Choroid plexus epithelial cell (primary cell): ENCODE results near the gene CARD9.

Experiments used
- DNase-seq: peaks from one replicate; pipeline ENCODE4 v3.0.0-alpha.2; 2010; ENCODE audit warnings: low read depth
- H3K4me3 ChIP-seq: 2 replicates; pipeline ENCODE4 v1.5.1; 2011; ENCODE audit warnings: low read depth, mild to moderate bottlenecking, control low read depth, low read length, moderate library complexity
- TF ChIP-seq, protein P1 (sequence below): conservative IDR thresholded peaks from 2 replicates; pipeline ENCODE4 v1.5.1; 2011; ENCODE audit warnings: low read depth, mild to moderate bottlenecking, control low read depth, inconsistent platforms, low read length, moderate library complexity

CARD9 gene

GRCh38 chr9:136358016-136358415, 15.5 kb downstream of the CARD9 start:
- H3K4me3 ChIP-seq: no peak overlapping the region
- TF ChIP-seq, protein P1, sequence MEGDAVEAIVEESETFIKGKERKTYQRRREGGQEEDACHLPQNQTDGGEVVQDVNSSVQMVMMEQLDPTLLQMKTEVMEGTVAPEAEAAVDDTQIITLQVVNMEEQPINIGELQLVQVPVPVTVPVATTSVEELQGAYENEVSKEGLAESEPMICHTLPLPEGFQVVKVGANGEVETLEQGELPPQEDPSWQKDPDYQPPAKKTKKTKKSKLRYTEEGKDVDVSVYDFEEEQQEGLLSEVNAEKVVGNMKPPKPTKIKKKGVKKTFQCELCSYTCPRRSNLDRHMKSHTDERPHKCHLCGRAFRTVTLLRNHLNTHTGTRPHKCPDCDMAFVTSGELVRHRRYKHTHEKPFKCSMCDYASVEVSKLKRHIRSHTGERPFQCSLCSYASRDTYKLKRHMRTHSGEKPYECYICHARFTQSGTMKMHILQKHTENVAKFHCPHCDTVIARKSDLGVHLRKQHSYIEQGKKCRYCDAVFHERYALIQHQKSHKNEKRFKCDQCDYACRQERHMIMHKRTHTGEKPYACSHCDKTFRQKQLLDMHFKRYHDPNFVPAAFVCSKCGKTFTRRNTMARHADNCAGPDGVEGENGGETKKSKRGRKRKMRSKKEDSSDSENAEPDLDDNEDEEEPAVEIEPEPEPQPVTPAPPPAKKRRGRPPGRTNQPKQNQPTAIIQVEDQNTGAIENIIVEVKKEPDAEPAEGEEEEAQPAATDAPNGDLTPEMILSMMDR: no peak
- DNase-seq: no peak

DNA sequence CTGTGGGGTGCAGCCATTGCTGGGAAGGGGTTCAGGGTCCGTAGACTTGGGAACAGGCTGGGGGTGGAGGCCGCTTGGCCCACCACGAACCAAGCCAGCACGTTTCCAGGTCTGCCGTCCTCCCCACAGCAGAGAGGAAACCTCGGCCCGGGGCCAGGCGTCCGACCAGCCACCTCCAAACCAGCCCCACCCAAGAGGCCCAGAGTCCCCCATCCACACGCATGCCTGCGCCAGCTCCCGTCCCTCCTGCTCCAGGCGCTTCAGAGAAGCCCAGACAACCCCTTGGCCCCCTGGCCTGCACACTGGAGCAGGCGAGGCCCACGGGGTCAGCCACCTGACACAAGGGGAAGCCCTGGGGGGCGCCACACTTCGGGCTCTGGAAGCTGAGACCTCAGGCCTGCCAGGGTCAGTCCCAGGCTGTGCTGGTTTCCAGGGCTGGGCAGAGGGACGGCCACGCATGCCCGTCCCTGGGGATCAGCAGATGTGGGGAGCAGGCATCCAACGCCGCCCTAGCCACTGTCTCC, 16.2 kb downstream of the CARD9 start:
- no peak overlapping the region for H3K4me3 ChIP-seq

DNA sequence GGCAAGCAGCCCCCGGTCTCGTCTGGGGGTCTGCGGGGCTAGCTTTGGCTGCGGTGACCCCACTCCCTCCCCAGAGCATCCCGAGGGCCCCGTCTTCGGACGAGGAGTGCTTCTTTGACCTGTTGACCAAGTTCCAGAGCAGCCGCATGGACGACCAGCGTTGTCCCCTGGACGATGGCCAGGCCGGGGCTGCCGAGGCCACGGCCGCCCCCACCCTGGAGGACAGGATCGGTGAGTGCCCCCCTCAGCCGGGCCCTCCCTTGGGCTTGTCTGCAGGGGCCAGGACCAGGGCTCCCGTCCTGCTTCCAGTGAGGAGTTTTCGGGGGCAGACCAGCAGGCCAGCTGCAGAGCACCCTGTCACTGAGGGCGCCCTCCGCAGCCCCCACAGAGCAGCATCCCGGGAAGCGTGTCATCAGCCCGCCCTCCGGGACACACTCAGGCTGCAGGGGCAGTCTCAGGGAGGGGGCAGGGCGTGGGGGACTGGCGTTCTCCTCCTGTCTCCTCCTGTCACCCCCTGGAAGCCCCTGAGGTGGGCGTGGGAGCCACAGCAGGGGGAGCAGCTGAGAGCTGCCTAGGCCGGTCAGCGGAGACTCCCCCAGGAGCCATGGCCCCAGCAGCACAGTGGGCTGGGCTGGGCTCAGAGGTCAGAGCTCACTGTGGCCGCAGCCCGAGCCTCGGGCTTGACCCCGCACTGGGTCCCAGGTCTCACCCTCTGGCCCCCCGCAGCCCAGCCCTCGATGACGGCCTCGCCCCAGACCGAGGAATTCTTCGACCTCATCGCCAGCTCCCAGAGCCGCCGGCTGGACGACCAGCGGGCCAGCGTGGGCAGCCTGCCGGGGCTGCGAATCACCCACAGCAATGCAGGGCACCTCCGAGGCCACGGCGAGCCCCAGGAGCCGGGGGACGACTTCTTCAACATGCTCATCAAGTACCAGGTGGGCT, 17.6 kb downstream of the CARD9 start:
- TF ChIP-seq, protein P1: no peak
- no peak overlapping the region for H3K4me3 ChIP-seq
- no peak for DNase-seq

More for the DNA sequence above, 16.2 kb downstream of the CARD9 start:
- TF ChIP-seq, protein P1: no peak
- DNase-seq: no peak

DNA sequence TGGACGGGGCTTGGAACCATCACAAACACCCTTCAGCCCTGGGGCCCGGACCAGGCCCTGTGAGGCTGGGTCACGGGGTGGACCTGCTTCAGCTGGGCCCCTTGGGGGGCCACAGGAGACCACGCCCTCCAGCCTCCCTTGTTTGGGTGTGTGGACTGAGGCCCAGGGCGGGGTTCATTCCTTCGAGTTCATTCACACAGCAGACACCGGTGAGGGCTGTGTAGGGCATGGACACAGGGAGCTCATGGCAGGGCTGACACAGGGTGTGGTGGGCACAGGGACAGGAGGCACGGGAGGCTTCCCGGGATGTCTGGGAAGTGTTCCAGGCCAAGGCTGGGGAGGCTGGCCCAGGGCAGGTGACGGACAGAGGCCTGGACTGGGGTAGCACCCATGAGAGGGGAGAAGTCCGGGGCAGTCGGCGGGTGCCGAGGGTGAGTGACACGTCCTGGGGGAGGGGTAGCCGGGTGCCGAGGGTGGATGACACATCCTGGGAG, 18.8 kb downstream of the CARD9 start:
- TF ChIP-seq, protein P1: no peak
- peak; percentile 40 for DNase-seq
- H3K4me3 ChIP-seq: no peak overlapping the region

DNA sequence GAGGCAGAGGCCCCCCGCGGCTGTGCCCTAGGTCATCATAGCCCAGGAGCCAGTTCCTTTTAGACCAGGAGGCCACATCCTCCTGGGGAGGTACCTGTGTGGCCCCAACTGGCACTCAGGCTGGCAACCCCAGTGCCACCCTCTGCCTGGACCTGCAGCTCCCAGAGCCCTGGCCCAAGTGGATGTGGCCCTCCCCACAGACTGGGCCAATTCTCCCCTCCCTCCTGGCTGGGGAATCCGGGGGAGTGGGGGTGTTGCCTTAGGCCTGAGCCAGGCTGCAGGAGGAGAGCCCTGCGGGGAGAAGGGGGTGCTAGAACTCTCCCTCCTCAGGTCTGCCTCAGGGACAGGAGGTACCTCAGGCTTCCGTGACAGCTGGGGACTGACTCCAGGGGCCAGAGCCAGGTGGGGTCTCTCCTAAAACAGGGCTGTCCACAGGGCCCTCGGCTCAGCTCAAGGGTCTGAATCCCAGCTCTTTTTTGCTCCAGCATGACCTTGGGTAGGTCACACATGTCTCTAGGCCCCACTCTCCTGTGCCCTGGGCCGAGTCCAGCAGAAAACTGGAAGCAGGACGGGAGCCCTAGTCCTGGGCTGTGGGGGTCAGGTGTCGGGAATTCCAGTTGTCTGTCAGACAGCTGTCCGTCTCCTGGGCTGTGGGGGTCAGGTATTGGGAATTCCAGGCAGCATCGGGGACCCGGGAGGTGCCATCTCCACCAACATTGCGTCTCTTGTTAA, 19.5 kb downstream of the CARD9 start:
- DNase-seq: no peak
- no peak overlapping the region for H3K4me3 ChIP-seq
- TF ChIP-seq, protein P1: no peak

GRCh38 chr9:136353088-136353487, 20.4 kb downstream of the CARD9 start:
- TF ChIP-seq, protein P1: no peak
- DNase-seq: no peak
- no peak overlapping the region for H3K4me3 ChIP-seq
